HG03066 (cell line): Measurements from ENCODE around the gene HOXA7.
A peak's percentile ranks its signal among the peaks of the same experiment; 100 is the strongest.

ENCODE experiments used
- ATAC-seq: cut with Tn5 transposase; IDR thresholded peaks from one replicate; pipeline ENCODE4 v1.9.1; 2021; ENCODE audit warnings: low read depth; ENCODE audit not compliant: unreplicated experiment

Gene HOXA7

GRCh38 chr7:27149842-27150567 is 6.5 kb downstream of the HOXA7 start:
- ATAC-seq, result peak; percentile 10

- no peak for ATAC-seq
Measured at GRCh38 chr7:27148756-27149641, 7.5 kb downstream of the HOXA7 start.

GRCh38 chr7:27148031-27148755 is 8.3 kb downstream of the HOXA7 start:
- ATAC-seq, result no peak

GRCh38 chr7:27147199-27148030 is 9.1 kb downstream of the HOXA7 start, which contains the start of gene HOXA6:
Gene HOXA6, minus strand, starts transcription at chr7:27147774. Its CDS starts 25 bp downstream, at chr7:27147749.
- no peak for ATAC-seq

- ATAC-seq, result no peak
Measured at GRCh38 chr7:27146491-27147198, 9.8 kb downstream of the HOXA7 start.

- ATAC-seq, result no peak
Measured at GRCh38 chr7:27145914-27146412, 10.5 kb downstream of the HOXA7 start.

- no peak for ATAC-seq
Measured at GRCh38 chr7:27145165-27145913, 11.1 kb downstream of the HOXA7 start.

- no peak for ATAC-seq
Measured at GRCh38 chr7:27144781-27145164, 11.7 kb downstream of the HOXA7 start.

GRCh38 chr7:27143950-27144780 is 12.3 kb downstream of the HOXA7 start:
- ATAC-seq, result no peak

- no peak for ATAC-seq
Measured at GRCh38 chr7:27143023-27143949, 13.2 kb downstream of the HOXA7 start, which contains the start of gene HOXA5. Gene HOXA5, minus strand, starts transcription at chr7:27143681. Its CDS starts 74 bp downstream, at chr7:27143607.

GRCh38 chr7:27142580-27143022 is 13.9 kb downstream of the HOXA7 start:
- no peak for ATAC-seq

- no peak for ATAC-seq
Measured at GRCh38 chr7:27141923-27142579, 14.4 kb downstream of the HOXA7 start.

GRCh38 chr7:27141137-27141922 is 15.1 kb downstream of the HOXA7 start:
- no peak for ATAC-seq

GRCh38 chr7:27140126-27140857 is 16.2 kb downstream of the HOXA7 start:
- no peak for ATAC-seq
